C1 segment of cervical spinal cord (tissue), 14 donors: ENCODE data around the gene TLX2.
"Not testable (repeated sequence)": the region's sequence is repeated elsewhere in the genome, so short reads cannot be mapped to it uniquely, and the experiment has no call there.

Experiments
- DNase-seq, 14 donors: peaks; one replicate each; lab custom pipeline; 2025; lab: John Stamatoyannopoulos, UW

Gene TLX2

GRCh38 chr2:74554820-74555531, 40.7 kb downstream of the TLX2 start:
- DNase-seq = peak in 2 of 14 donors; percentile 51 to 55

- peak in 2 of 14 donors; percentile 20 to 30 for DNase-seq
These were observed 41.4 kb downstream of the TLX2 start for GRCh38 chr2:74555610-74556103.

- no peak for DNase-seq
These were observed 41.9 kb downstream of the TLX2 start for GRCh38 chr2:74556159-74556558.

GRCh38 chr2:74556831-74557370, 42.7 kb downstream of the TLX2 start:
- no peak for DNase-seq

GRCh38 chr2:74558284-74559230, 44.3 kb downstream of the TLX2 start:
- DNase-seq = no peak

- no peak for DNase-seq
These were observed 45.7 kb downstream of the TLX2 start for GRCh38 chr2:74559912-74560311.

GRCh38 chr2:74560591-74560990, 46.3 kb downstream of the TLX2 start:
- DNase-seq = no peak

GRCh38 chr2:74561022-74561421, 46.8 kb downstream of the TLX2 start:
- DNase-seq = not testable (repeated sequence)

- DNase-seq = no peak
These were observed 48.0 kb downstream of the TLX2 start for GRCh38 chr2:74562126-74562775.

- DNase-seq = no peak
These were observed 50.0 kb downstream of the TLX2 start for GRCh38 chr2:74564222-74564621.

GRCh38 chr2:74566076-74566753, 52.0 kb downstream of the TLX2 start:
- DNase-seq = no peak

GRCh38 chr2:74566754-74567085, 52.5 kb downstream of the TLX2 start:
- no peak for DNase-seq
